Hepatocyte (in vitro differentiated cells): ENCODE data around the gene MLXIP. TPM values are rescaled to one million over a fixed set of nuclear protein-coding genes. Genes with fewer than 3 reads are reported as not detected.

Experiments
- DNase-seq: peaks from one replicate; pipeline ENCODE4 v3.0.0-alpha.2; 2016; ENCODE audit warnings: low spot score
- H2AFZ ChIP-seq: fragments of 200-600 bp; sonication (generic); 2 replicates; pipeline ENCODE4 v1.6.0; 2016; ENCODE audit warnings: antibody characterized with exemption, mild to moderate bottlenecking
- H3K27ac ChIP-seq: fragments of 200-600 bp; sonication (generic); 2 replicates; pipeline ENCODE4 v1.5.1; 2016; ENCODE audit warnings: mild to moderate bottlenecking
- H3K27me3 ChIP-seq: fragments of 200-600 bp; sonication (generic); 2 replicates; pipeline ENCODE4 v1.6.1; 2016
- H3K36me3 ChIP-seq: fragments of 200-600 bp; sonication (generic); replicated peaks from 2 replicates; pipeline ENCODE4 v1.5.1; 2016; ENCODE audit warnings: low read depth; ENCODE audit not compliant: insufficient read depth
- H3K4me1 ChIP-seq: fragments of 200-600 bp; sonication (generic); 2 replicates; pipeline ENCODE4 v1.5.1; 2016; ENCODE audit warnings: mild to moderate bottlenecking, moderate library complexity; ENCODE audit not compliant: insufficient read depth
- H3K4me2 ChIP-seq: fragments of 200-600 bp; sonication (generic); 2 replicates; pipeline ENCODE4 v1.6.0; 2016
- H3K4me3 ChIP-seq: fragments of 200-600 bp; sonication (generic); 2 replicates; pipeline ENCODE4 v1.5.1; 2016; ENCODE audit warnings: mild to moderate bottlenecking
- H3K79me2 ChIP-seq: fragments of 200-600 bp; sonication (generic); 2 replicates; pipeline ENCODE4 v1.6.0; 2017; ENCODE audit warnings: mild to moderate bottlenecking
- H3K9me2 ChIP-seq: fragments of 200-600 bp; sonication (generic); replicated peaks from 2 replicates; pipeline ENCODE4 v1.6.0; 2017; ENCODE audit warnings: mild to moderate bottlenecking; ENCODE audit not compliant: insufficient read depth
- H3K9me3 ChIP-seq: fragments of 200-600 bp; sonication (generic); 2 replicates; pipeline ENCODE4 v1.5.1; 2016; ENCODE audit warnings: low read depth, mild to moderate bottlenecking
- H4K20me1 ChIP-seq: fragments of 200-600 bp; sonication (generic); 2 replicates; pipeline ENCODE4 v1.6.0; 2016; ENCODE audit warnings: mild to moderate bottlenecking; ENCODE audit not compliant: insufficient read depth, poor library complexity, severe bottlenecking
- CTCF ChIP-seq: fragments of 200-600 bp; sonication (generic); IDR thresholded peaks from 2 replicates; pipeline ENCODE4 v1.5.1; 2016; ENCODE audit warnings: antibody characterized with exemption, mild to moderate bottlenecking; ENCODE audit not compliant: poor library complexity
- EZH2 ChIP-seq: fragments of 200-600 bp; sonication (generic); IDR thresholded peaks from 2 replicates; pipeline ENCODE4 v1.6.1; 2016; ENCODE audit warnings: antibody characterized with exemption, mild to moderate bottlenecking, borderline replicate concordance
- EZH2phosphoT487 ChIP-seq: fragments of 200-600 bp; sonication (generic); IDR thresholded peaks from one replicate; pipeline ENCODE4 v1.6.1; 2018; ENCODE audit warnings: antibody characterized with exemption, mild to moderate bottlenecking, low read depth, moderate library complexity; ENCODE audit not compliant: unreplicated experiment, severe bottlenecking
- WGBS: methylation state at CpG from one replicate; pipeline ENCODE4 v1.1.6; 2016; ENCODE audit warnings: low lambda C conversion rate; ENCODE audit errors: missing lambda C conversion rate; 5-methylcytosine and 5-hydroxymethylcytosine counted together
- polyA plus RNA-seq: library from polyadenylated mRNA; unstranded; fragments of >200 nt; fragmentation: Nextera tagmentation; extraction: Ambion mirVana; gene quantifications from 2 replicates; pipeline ENCODE4 v1.2.1, GENCODE V29; 2016
- total RNA-seq: library from RNA; depleted of rRNA; stranded (reverse); fragments of >200 nt; gene quantifications from 2 replicates; pipeline ENCODE4 v1.2.3, GENCODE V29; 2014

MLXIP gene
- total and polyA plus RNA-seq, 2 experiments from 2014 or later, result 11.5 to 33.1 TPM

GRCh38 chr12:122048151-122048550 lies 30.4 kb upstream of the MLXIP start:
- H3K9me2 ChIP-seq, result no peaks in the 10 kb centered on the region
- WGBS, result 70% methylated on average over 8 of the region's 8 CpGs
- no peak overlapping the region for H3K4me3 ChIP-seq
- no peaks in the 10 kb centered on the region for H3K36me3 ChIP-seq
- no peak for TF ChIP-seq EZH2phosphoT487
- no peak for TF ChIP-seq EZH2
- TF ChIP-seq CTCF, result no peak
- peak; percentile 54 for DNase-seq
- H3K27me3 ChIP-seq, result no peaks in the 10 kb centered on the region
- H3K9me3 ChIP-seq, result no peaks in the 10 kb centered on the region
- no peak overlapping the region for H3K4me2 ChIP-seq
- no peaks in the 10 kb centered on the region for H3K79me2 ChIP-seq
- no peak overlapping the region for H2AFZ ChIP-seq
- H3K4me1 ChIP-seq, result peaks cover 5% of the 10 kb centered on the region
- no peaks in the 10 kb centered on the region for H4K20me1 ChIP-seq
- peak overlapping the region; percentile 52 for H3K27ac ChIP-seq

GRCh38 chr12:122049827-122050226 lies 28.7 kb upstream of the MLXIP start:
- H3K27me3 ChIP-seq, result no peaks in the 10 kb centered on the region
- no peaks in the 10 kb centered on the region for H3K9me3 ChIP-seq
- no peak overlapping the region for H3K4me2 ChIP-seq
- no peak overlapping the region for H3K4me3 ChIP-seq
- H3K9me2 ChIP-seq, result no peaks in the 10 kb centered on the region
- H3K79me2 ChIP-seq, result no peaks in the 10 kb centered on the region
- H3K27ac ChIP-seq, result no peak overlapping the region
- no peak overlapping the region for H2AFZ ChIP-seq
- TF ChIP-seq EZH2phosphoT487, result no peak
- no peak for TF ChIP-seq CTCF
- no peak for TF ChIP-seq EZH2
- peaks cover 10% of the 10 kb centered on the region for H3K4me1 ChIP-seq
- no peaks in the 10 kb centered on the region for H4K20me1 ChIP-seq
- no peaks in the 10 kb centered on the region for H3K36me3 ChIP-seq
- no peak for DNase-seq
- 94% methylated on average over 9 of the region's 9 CpGs for WGBS

- Histone ChIP-seq H3K27me3 (no peaks in the 10 kb centered on the region), H2AFZ (no peak overlapping the region), H3K4me1 (peaks cover 11% of the 10 kb centered on the region), H3K79me2 (no peaks in the 10 kb centered on the region), H3K27ac (no peak overlapping the region), H3K9me3 (no peaks in the 10 kb centered on the region), H3K9me2 (no peaks in the 10 kb centered on the region), H3K36me3 (no peaks in the 10 kb centered on the region), H4K20me1 (no peaks in the 10 kb centered on the region), H3K4me3 (no peak overlapping the region), H3K4me2 (no peak overlapping the region)
- DNase-seq, result no peak
- TF ChIP-seq EZH2phosphoT487 (no peak), CTCF (no peak), EZH2 (no peak)
- 93% methylated on average over 20 of the region's 20 CpGs for WGBS
These were observed 27.9 kb upstream of the MLXIP start for GRCh38 chr12:122050706-122051105.

GRCh38 chr12:122051231-122051876 lies 27.2 kb upstream of the MLXIP start:
- Histone ChIP-seq H3K36me3 (no peaks in the 10 kb centered on the region), H3K4me1 (peaks cover 11% of the 10 kb centered on the region), H3K4me3 (no peak overlapping the region), H3K4me2 (no peak overlapping the region), H3K79me2 (no peaks in the 10 kb centered on the region), H4K20me1 (no peaks in the 10 kb centered on the region), H3K9me3 (no peaks in the 10 kb centered on the region), H2AFZ (no peak overlapping the region), H3K27me3 (no peaks in the 10 kb centered on the region), H3K27ac (no peak overlapping the region), H3K9me2 (no peaks in the 10 kb centered on the region)
- no peak for DNase-seq
- 78% methylated on average over 14 of the region's 14 CpGs for WGBS
- TF ChIP-seq EZH2phosphoT487 (no peak), EZH2 (no peak), CTCF (no peak)
